MM.1S (cell line): ENCODE results near the gene DCLK1.

Experiments
- EZH2 ChIP-seq: fragments of 300-600 bp; sonication (generic); optimal IDR thresholded peaks from 2 replicates; pipeline ENCODE3; 2017; ENCODE audit warnings: low read depth, mild to moderate bottlenecking, antibody characterized with exemption, low read length, mixed read lengths
- EZH2phosphoT487 ChIP-seq: fragments of 300-600 bp; sonication (generic); IDR thresholded peaks from 2 replicates; pipeline ENCODE4 v1.6.1; 2018; ENCODE audit warnings: antibody characterized with exemption, low read length
- TF ChIP-seq, protein P1 (sequence below): fragments of 300-600 bp; sonication (generic); IDR thresholded peaks from 2 replicates; pipeline ENCODE4 v1.5.1; 2016; ENCODE audit warnings: antibody characterized with exemption, low read length, mixed read lengths

DNA sequence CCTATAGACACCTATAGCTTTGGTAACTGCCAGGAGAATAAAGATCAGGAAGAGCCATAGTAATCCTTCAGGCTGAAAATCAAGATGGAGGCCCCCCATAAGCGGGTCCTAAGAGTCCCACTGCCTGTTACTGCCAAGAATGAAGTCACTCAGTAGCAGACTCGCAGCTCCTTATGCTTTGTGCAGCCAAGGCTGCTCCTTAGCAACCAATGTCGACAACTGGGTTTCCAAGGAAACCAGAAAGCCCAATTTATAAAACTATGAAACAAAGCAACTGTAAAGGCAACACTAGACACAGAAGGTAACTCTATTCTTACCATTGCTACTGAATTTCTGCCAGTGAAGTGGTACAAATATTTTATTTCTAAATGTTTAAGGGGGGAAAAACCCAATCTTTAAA, 56.5 kb downstream of the DCLK1 start:
- TF ChIP-seq, protein P1, sequence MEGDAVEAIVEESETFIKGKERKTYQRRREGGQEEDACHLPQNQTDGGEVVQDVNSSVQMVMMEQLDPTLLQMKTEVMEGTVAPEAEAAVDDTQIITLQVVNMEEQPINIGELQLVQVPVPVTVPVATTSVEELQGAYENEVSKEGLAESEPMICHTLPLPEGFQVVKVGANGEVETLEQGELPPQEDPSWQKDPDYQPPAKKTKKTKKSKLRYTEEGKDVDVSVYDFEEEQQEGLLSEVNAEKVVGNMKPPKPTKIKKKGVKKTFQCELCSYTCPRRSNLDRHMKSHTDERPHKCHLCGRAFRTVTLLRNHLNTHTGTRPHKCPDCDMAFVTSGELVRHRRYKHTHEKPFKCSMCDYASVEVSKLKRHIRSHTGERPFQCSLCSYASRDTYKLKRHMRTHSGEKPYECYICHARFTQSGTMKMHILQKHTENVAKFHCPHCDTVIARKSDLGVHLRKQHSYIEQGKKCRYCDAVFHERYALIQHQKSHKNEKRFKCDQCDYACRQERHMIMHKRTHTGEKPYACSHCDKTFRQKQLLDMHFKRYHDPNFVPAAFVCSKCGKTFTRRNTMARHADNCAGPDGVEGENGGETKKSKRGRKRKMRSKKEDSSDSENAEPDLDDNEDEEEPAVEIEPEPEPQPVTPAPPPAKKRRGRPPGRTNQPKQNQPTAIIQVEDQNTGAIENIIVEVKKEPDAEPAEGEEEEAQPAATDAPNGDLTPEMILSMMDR, result no peak
- TF ChIP-seq EZH2phosphoT487 (no peak), EZH2 (no peak)
